Umbilical cord (tissue), 2 donors: Measurements from ENCODE around the gene ICE1. TPM values are rescaled to one million over a fixed set of nuclear protein-coding genes. Genes with fewer than 3 reads are reported as not detected.
"Not testable (repeated sequence)": the region's sequence is repeated elsewhere in the genome, so short reads cannot be mapped to it uniquely, and the experiment has no call there.

Experiments used
- DNase-seq: peaks from one replicate; pipeline ENCODE4 v3.0.0-alpha.2; 2015; ENCODE audit warnings: low spot score
- total RNA-seq: library from RNA; depleted of rRNA; stranded (reverse); fragments of >200 nt; gene quantifications from one replicate; pipeline ENCODE4 v1.2.3, GENCODE V29; 2014; ENCODE audit warnings: low replicate concordance; ENCODE audit not compliant: insufficient read depth

ICE1 gene
- total RNA-seq, 1 donor from 2014 or later = 39.7 TPM

DNA sequence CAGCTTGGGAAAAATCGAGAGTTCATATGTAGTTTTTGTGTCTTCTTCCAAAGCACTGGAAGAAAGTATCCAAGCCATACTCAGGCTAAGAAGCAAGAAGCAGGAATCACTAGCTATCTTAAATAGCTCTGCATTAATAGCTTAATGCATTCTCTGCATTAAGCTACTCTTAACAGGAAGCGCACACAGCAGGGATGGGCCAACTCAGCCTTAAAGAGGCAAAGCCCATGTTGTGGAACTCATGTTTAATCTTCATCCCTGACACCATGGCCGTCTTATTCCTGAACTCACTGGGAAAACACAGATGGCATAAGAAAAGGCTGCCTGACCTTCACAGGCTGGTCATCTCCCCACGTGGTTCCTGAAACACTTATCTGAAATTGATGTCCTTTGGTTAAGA is 18.7 kb upstream of the ICE1 start:
- DNase-seq = no peak

DNA sequence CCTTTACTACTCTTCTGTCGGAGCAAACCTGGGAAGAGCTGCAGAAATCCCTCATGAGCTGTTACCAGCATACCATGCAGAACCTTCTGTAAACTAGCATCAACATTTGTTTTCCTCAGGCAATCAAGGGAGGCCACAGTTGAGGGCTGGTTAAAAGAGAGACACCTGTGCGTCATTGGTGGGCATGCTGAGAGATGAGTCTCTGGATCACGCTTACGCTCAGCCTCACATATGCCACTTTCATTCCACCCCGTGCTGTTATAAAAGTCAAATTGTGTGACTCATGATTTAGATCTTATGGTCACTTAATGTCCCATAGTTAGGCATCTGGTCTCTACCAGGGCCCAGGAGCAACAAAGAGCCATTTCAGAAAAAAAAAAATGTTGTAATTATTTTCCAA is 18.1 kb upstream of the ICE1 start:
- DNase-seq = no peak

DNA sequence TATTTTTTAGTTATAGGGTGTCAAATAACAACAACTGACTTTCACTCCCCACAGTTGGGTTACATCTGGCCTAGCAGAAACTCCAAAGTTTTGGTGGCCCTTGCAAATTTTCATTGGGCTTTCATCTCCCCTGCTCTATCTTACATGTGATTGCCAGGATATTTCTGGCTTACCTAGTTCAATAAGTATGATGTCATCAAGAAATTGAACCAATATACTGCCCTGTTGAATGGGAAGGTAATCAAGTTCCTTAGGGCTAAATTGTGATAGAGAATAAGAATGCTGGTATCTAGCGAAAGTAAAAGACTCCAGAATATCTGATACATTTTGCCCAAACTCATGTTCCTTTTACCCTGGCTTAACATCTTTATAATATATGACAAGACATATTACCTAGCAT is 17.0 kb upstream of the ICE1 start:
- no peak for DNase-seq

DNA sequence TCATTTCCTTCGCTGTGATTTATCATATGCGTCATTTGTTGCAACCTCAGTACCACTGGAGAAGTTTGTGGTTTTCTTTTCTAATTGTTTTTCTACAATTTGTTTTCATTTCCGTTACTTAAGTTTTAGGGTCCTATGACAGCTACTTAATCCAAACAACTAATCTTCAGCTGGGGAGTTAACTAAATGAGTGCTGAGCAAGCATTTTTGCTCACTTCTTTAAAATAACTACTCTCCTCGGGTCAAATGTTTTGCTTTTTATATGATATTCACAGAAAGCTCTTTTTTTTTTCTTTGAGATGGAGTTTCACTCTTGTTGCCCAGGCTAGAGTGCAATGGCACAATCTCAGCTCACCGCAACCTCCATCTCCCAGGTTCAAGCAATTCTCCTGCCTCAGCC is 14.6 kb upstream of the ICE1 start:
- DNase-seq = no peak

DNA sequence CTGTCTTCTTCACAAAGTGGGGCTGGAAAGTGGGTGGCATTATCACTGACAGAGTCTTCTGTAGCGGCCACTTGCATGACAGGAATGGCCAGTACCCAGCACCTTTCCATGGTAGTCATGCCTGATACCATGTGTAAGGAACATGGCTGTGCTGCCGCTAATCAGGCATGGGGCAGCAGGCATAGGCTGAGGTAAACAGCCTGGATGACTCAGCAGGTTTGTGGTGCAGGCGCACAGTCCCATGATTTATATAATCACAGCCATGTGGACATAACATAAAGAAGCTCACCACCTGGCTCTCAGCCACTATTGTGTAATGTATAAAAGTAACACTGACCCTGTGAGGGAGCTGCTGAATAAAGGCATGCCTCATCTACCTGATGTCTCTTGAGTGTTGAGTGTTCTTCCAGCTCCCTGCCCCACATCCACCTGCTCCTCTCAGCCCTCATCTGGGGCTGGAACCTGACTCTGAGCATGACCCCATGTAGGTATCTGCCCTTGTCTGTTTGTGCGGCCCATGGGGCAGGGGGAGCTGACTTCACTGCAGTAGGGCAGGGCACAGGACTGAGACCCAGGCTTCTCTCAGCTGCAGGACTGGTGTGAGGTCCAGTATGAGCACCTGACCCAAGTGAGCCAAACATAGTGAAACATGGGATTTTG is 13.2 kb upstream of the ICE1 start:
- no peak for DNase-seq

DNA sequence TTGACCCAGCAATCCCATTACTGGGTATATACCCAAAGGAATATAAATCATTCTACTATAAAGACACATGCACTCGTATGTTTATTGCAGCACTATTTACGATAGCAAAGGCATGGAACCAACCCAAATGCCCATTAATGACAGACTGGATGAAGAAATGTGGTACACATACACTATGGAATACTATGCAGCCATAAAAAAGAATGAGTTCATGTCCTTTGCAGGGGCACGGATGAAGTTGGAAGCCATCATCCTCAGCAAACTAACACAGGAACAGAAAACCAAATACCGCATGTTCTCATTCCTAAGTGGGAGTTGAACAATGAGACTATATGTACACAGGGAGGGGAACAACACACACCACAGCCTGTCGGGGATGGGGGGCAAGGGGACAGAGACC is 8.6 kb upstream of the ICE1 start:
- DNase-seq = not testable (repeated sequence)

DNA sequence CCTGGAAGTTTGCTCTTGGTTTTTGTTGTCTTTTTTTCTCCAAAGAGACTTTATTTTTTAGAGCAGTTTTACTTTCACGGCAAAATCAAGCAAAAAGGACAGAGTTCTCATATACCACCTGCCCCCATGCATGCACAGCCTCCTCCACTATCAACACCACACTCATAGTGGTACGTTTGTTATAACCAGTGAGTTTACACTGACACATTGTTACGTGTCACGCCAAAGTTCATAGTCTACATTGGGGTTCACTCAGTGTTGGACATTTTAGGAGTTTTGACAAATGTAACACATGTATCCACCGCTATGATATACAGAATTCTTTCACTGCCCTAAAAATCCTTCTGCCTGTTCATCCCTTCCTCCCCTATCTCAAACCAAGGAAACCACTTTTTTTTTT is 7.5 kb upstream of the ICE1 start:
- no peak for DNase-seq

DNA sequence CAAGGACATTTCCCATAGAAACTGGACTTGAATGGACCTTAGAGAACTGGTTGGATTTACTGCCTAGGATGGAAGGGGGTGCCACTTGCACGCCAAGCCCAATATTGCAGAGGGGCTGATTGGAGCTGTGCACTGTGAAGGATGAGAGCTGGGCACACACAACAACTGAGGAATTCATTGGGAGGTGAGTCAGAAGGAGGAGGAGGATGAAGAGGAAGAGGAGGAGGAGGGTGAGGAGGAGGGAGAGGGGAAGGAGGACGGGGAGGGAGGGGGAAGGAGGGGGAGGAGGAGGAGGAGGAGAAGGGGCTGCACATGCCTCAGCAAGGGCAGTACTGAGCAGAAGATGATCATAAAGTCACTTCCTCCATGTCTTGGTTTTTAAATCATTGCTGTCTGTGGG is 5.7 kb upstream of the ICE1 start:
- no peak for DNase-seq

DNA sequence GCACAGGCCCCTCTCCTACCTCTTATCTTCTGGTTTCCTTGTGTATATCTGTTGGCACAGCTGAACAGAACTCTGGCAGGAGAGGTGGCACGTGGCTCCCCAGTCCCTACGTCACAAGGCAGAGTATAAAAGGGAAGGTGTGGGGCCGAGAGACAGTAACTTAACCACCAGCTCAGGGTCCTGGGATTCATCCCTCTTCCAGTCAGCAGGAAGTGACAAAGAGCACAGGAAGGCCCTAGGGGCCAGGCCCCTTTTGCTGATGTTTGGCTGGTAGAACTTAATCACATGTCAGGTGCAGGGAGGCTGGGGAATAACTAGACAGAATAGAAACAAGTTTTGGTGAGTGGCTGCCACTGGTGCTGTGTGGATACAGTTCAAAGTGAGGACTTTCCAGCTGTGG is 4.5 kb upstream of the ICE1 start:
- DNase-seq = no peak

DNA sequence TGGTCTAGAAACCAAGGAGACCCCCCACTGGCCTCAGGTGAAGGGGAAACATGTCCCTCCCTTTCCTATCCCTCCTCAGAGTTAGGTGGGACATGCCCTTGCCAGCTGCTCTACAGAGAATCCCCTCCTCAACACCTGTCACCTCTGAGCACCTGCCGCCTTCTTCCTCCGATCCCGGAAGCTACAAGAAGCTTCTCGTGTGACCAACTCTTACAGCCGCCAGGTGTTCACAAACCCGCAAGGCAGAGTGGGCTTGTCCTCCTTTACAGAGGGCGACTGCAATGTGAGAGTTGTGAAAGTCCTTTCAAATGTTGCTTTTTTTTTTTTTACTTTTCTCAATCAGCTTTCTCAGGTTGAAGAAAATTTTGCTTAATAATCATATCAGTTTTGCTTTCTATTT is 3.7 kb upstream of the ICE1 start:
- DNase-seq = no peak

DNA sequence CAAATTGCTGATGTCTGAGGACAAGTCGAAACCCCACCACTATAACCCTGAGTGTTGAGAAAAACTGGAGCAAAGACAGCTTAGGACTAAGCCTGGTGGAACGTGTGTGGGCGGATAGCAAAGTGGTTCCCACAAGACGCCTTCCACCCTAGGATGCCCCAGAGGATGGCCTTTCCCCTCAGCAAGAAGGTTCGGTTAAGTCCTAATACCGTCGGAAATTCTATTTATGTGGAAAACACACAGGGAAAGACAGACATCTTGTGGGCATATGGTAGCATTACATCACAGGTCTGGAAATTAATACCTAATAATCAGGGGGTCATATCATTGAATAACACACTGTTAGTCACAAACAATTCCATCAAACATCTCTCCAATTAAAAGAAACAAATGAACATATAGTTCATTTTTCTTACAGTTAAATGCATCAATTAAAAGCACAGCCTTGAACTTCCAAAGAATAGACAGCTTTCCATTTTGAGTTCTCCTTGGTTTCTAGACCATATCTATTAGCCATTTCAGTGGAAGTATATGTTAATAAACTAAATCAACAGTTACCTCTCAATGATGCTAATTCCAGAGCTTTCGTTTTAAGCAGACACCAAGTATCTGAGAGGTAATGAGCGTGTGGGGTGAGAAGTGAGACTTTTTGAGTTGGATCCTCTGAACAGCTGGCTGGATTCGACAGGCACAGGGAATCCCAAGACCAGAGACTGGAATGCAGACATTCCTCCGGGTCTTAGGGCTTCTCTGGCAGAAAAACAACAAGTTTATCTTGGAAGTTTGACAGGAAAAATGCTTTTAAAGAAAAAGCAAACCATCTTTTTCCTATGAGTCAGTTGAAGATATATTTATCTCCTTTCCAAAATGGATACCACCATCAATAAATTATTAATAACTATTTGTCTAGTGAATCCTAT is 2.9 kb upstream of the ICE1 start:
- peak; percentile 88 for DNase-seq

DNA sequence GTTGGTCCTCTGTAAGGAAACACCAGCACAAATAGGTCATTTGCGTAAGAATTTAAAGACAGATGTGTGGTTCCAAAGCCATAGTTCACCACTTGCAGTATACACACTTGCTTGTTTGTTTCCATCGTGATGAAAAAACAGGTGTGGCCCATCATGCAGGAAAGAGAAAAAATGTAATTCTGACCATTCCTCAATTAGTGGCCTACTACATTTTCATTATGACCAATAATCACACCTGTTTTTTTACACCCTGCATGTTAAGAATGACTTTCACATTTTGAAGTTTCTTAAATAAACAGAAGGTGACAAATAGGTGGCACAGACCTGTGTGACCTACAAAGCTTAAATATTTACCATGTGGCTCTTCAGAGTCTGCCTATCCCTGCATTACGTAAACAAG is 2.2 kb upstream of the ICE1 start:
- no peak for DNase-seq

DNA sequence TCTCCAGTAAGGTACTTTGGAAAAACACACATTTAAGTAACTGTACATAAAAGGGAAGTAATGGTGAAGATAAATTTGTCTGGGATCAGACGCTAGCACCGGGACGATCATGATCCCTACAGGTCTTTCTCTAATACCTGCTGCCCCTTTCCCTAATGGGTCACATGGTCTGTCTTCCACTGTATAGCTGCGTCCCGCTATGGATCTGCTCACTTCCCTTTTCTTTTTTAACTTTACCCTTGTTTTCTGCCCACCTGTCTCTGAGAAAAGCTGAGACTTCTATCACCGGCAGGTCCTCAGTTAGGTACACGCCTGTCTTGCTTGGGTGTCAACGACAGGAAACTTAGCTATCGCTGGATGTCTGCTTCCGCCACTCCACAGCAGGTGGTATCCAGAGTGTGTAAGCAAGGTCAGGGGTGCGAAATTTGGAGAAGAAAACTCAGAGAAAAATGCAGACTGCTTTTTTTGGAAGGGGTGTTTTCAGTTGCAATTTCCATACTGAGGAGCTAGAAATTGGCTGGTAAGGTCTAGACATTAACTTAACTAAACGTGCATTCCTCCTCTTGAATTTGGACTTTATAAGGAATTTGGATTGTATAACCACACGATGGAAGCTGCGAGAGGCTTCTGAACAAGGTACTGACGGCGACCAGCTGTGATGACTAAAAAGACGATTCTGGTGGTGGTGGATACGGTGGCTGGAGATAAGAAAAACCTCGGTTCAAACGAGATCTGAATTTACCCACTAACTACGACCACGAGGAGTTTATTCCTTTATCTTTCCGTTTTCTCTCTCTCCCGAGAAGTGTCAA is 1.1 kb upstream of the ICE1 start:
- no peak for DNase-seq

DNA sequence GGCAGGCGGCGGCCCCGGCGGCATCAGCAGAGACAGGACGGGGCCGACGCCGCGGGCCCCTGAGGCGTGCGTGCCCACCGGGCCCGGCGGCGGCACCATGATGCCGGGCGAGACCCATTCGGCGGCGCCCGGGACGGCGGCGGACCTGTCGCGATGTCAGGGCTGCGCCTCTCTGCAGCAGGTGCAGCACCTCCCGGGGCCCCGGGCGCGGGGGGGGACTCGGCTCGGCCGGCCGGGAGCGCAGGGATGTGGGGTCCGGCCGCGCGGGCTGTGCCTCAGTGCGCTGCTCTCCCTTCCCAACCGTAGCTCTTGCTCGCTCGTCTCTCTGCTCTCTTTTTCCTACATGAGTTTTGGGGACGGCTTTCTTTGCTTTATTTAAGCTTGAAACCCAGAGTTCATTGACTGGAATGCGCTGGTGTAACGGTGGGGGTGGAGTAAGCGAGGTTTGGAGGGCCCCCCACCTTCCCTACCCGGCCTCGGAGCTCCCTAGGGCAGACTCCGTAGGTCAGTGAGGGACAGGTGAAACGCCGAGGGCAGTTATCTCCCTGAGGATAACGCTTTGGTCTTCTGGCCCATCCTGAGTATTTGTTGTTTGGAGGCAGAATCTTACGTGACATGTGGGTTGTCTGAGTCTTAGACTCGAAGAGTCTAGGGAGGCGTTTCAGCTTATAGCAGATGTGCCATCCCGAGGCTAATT is 490 bp downstream of the ICE1 start:
- DNase-seq = no peak

DNA sequence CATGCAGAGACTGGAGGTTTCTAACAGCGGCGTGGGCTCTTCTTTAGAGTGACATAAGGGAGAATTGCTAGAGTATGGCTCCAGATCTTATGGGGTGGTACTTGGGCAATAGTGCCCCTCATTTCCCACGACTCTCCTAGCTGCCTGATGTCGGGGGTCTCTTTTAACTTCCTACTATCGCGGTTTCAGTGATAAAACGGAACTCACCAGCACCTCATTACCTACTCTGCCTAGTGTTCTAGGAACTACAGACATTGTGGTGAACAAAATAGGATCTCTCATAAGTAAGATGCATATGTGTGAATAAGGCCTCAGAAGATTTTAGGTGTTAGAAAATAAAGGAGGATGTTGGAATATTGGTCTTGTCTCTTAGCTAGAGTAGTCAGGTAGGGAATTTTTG is 1.1 kb downstream of the ICE1 start:
- DNase-seq = no peak

DNA sequence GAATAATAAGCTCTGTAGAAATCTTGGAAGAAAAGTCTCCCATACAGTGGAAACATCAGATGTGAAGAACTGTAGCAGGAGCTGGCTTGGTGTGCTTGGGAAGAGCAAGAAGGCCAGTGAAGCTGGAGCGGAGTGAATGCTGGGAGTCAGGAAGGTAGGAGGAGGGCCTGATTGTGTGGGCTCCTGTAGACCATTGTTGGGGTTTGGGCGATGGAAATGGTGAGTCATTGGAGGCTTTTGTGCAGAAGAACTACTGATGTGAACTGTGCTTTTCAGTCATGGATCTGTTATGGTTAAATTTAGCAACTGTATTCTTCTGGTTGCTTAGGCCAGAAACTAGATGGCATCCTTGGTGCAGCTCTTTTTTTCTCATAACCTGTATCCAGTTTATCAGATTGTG is 2.3 kb downstream of the ICE1 start:
- no peak for DNase-seq

DNA sequence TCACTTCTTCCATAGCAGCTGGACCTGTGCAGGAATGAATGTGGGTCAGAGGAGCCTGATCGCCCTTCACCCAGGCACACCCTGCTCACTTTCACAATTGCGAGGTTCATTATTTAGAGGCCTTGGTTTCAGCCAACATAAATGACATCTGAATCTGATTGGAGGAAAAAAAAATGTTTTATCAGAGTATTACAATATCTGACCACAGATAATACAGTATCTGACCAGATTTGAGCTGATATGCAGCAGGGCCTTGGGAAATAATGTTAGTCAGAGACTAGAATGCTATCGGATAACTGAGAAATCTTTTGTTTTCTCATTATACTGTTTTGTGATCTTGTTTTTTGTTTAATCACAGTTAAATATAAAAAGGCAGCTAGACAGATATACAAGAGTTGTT is 7.7 kb downstream of the ICE1 start:
- DNase-seq = no peak

DNA sequence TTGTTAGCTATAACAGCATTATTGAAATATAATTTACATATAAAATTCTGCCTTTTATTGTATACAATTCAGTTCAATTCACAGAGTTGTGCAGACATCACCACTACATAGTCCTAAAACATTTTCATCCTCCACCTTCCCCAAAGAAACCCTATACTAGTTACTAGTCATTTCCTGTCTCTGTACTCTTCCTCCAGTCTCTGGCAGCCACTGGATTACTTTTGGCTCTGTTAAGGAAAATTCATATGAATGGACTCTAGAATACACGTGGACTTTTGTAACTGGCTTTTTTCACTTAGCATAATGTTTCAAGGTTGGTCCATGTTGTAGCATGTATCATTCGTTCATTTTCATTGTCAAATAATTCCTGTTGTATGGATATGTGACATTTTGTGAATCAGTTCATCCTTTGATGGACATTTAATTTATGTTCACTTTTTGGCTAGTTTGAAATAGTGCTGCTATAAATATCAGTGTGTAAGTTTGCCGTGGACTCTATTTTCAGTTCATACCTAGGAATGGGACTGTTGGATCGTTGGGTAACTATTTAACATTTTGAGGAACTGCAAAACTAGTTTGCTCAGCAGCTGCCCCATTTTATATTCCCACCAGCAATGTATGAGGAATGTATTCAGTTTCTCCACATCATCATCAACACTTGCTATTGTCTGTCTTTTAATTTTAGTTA is 9.7 kb downstream of the ICE1 start:
- DNase-seq = no peak

DNA sequence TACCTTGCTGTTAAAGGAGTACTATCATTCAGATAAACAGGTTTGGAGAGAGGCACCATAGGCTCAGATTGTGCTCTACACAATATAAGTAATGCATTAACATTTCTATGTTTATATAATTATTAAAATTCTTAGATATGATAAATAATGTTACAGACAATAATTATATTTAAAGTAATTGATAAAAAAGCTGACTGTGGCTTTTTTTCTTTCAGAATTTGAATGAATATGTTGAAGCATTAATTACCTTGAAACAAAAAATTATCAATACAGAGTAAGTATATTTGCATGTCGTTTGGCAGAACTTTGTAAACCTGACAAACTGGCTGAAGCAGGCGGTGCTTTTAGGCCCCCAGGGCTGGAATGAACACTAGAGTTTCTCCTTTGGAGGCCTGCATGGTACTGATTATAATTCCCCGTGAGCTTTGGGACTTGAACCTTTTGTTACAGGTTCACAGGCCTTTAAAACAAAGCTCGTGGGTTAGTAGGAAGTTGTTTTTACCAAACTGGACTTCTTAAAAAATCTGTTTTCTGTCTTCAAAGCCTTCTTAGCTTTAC is 13.8 kb downstream of the ICE1 start:
- DNase-seq = no peak

DNA sequence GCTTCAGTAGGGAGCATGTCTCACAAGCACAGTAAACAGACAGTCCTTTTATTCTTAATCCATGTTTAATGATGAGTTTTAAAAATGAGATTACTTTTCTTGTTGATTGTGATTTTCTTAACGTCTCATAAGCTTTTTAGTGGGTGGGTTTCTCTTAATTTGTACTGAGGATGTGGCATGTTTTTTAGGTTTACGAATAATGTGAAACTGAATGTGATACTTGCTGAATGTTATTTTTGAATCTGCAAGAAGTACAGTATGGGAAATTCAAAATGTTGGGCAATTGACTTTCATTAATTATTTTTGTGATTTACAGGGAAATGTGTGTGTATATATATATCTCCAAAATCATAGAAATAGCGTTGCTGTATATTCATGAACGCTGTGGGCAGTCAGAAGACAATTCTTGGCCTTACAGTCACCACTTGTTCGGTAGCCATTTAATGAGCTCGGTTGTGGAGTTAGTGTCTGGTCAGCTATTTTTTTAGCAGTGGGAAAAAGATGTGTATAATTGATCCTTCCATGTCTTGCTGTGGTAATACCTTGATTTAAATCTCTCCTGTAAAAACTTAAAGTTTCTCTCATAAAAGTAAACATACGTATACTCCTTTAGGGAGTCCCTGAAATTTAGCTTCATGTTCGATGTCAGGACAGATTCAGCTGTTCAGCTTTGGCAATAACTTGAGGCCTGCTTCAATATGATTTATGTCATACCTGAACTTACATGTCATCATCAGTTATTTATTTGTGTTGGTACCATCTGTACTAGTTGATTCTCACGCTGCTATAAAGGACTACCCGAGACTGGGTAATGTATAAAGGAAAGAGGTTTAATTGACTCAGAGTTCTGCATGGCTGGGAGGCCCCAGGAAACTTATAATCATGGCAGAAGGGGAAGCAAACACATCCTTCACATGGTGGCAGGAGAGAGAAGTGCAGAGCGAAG is 15.0 kb downstream of the ICE1 start:
- no peak for DNase-seq
